HG02642 (cell line): ENCODE data around the gene IFT88.
A peak's percentile ranks its signal among the peaks of the same experiment; 100 is the strongest.

ENCODE experiments used
- ATAC-seq: cut with Tn5 transposase; IDR thresholded peaks from one replicate; pipeline ENCODE4 v1.9.1; 2021; ENCODE audit warnings: mild to moderate bottlenecking; ENCODE audit not compliant: unreplicated experiment, poor library complexity

IFT88 gene

DNA sequence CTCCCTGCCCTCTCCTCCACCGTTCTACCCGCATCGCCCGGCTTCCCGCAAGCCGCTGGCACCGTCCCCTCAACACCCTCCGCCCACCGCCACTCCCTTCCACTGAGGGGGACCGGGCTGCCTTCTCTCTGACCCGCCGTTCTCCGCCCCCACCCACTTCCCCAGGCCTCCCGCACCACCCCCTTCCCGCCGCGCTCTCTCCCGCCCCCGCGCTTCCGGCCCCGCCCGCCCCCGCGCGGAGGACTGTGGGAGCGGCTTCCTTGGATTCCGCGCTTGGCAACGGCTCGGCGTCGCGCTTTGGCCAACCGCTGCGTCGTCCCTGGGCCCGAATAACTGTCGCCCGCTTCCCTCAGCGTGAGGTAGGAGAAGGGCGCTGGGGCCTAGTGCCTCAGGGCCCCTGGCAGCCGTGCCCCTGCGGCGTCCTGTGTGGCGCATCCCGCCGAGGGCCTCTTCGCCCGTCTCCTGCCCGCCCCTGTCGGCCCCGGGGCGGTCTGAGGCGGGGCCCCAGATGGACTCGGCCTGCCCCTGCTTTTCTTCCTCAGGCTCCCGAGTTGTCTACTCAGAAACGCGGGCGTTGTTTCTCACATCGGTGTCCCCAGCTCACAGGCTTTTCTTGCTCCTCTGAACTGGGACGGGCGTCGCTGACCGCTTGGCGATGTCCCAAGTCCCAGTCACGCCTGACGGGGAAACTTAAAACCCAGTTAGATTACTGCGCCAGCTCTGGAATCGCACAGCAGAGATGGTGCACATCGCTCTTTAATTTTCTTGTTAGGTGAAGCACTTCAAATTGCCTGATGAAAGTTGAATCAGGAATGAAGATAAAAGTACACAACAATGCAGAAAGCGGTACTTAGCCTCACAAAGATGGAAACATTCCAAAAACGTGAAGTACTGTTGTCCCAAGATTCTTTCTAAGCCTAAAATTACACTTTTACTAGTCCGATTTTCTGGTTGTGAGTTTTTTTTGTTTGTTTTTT, at the start of gene IFT88:
IFT88 (plus strand) TSS at position 260 of the 977 bp plus-strand sequence. CDS start 7,229 bp downstream, outside the sequence.
- ATAC-seq = peak; percentile 89

DNA sequence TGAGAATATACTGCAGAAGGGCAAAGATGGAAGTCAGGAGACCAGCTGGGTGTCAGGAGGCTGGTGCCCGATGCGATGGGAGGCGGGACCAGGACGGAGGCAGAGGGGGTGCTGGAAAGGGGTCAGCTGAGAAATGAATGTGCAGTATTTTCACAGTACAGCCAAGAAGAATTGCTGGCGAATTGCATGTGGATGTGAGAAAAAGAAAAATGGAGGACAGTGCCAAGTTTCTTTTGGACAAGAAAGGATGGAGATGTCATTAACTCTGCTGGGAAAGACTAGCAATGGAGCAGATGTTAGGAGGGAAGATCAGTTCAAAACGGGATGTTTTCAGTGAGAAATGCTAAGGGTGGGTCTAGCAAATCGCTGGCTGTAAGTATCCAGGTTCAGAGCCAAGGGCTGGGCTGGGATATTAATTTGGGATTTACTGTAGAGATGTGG, 48.3 kb upstream of the IFT88 start:
- ATAC-seq = no peak

DNA sequence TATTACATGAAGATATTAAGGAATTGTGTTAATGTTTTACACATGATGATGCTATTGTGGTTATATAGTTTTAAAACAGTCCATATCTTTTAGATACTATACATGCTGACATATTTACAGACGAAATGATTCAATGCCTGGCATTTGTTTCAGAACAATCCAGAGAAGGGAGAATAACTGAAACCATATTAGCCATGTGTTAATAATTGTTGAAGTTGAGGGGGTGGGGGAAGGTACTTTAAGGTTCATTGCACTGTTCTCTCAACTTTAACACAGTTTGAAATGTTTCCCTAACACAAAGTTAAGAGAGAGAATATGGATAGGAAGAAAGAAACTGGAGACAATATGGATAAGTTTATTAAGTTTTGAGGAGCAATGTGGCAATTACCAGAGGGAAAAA, 47.1 kb upstream of the IFT88 start:
- no peak for ATAC-seq

DNA sequence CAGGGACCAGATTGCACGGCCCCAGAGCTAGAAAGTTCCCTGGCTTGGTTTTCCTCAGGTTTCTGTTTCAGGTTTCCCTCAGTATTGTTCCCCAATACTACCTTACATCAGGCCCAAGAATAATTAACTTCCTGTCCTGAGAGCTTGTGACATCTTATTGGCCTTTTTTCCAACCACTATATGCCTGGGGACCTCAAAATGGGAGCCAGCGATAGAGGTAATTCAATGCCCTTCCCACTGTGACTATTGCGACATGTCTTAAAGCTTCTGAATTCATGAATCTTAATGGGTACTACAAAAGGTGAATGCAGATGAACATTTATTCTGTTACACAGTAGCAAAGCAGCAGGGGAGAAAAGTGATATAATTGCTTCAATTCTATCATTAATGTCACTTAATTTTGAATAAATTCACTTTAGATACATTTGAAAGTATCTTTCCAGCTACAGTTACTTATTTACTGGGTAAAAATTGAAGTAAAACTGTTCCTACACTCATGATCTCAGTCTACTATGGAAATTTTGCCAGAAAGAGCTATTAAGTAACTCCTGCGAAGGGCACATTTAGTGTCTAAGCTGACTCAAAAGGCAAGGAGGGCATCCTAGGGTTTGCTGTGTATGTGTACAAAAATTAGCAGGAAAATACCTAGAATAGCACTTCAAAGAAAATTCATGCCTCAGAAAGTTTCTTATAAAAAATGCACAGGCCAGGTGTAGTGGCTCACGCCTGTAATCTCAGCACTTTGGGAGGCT, 45.4 kb upstream of the IFT88 start:
- no peak for ATAC-seq

GRCh38 chr13:20525144-20525600, 41.8 kb upstream of the IFT88 start:
- ATAC-seq = peak; percentile 19

- peak; percentile 83 for ATAC-seq
Observed at GRCh38 chr13:20525601-20526544, 41.1 kb upstream of the IFT88 start, which contains the start of gene CRYL1. CRYL1 (minus strand) TSS chr13:20525857; CDS start chr13:20525794, 63 bp downstream.

- no peak for ATAC-seq
Observed at GRCh38 chr13:20526664-20527063, 40.3 kb upstream of the IFT88 start.

- ATAC-seq = no peak
Observed at GRCh38 chr13:20528452-20528851, 38.5 kb upstream of the IFT88 start.

GRCh38 chr13:20534038-20534608, 32.8 kb upstream of the IFT88 start:
- ATAC-seq = no peak

- no peak for ATAC-seq
Observed at GRCh38 chr13:20536992-20537391, 30.0 kb upstream of the IFT88 start.

GRCh38 chr13:20544201-20544923, 22.6 kb upstream of the IFT88 start:
- no peak for ATAC-seq

GRCh38 chr13:20546556-20546955, 20.4 kb upstream of the IFT88 start:
- peak; percentile 52 for ATAC-seq

GRCh38 chr13:20547479-20547908, 19.5 kb upstream of the IFT88 start:
- no peak for ATAC-seq

DNA sequence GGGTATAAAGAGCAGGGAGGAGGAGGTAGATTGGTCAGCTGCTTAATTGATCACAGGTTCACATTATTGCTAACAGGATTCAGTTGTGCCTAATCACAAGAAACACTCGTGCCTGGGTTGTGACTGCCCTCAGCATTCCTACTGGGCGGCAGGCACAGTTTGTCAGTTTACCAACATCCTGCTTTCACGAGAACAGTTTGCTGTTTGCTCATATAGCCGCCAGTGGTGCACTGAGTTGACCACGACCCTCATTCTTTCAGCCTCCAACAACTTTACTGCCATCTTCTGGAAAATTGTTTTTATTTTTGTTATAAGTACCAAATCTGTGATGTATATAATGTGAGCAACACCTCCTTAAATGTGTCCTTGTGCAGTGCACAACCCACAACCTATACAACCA, 16.2 kb upstream of the IFT88 start:
- no peak for ATAC-seq

DNA sequence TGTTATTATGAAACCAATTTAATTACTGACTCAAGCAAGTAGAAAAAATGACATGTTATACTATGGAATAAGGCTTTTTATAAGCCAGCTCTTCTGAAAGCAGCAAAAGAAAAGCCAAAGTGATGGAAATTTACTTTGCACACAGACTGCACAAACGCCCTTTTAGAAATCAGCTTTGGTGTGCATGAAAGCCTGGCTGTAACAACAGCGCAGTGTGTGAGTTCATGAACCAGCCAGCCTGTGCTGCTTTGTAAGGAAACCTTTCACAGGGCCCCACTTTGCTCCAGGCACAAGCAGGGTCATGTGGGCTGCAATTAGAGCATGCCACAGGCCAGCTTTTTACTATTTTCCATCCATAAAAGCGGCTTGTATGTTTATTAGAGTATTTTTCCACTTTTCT, 13.6 kb upstream of the IFT88 start:
- ATAC-seq = no peak

DNA sequence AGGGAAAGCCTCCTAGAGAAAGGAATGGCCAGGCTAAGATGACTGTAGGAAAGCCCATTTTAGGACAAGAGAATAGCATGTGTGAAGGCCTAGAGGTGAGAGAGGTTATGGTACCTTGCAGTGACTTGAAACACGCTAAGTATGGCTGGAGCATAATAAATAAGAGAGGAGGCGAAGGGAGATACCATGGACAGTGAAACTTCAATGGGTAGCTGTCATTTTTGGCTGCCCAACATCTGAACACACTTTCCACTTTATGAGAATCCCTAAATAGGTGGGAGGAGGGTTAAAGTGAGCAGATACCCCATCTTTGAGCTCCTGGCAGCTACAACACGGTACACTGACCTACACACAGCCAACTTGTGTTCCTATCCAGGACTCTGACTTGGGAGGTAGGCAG, 8.0 kb upstream of the IFT88 start:
- no peak for ATAC-seq

GRCh38 chr13:20559659-20560356, 7.1 kb upstream of the IFT88 start:
- no peak for ATAC-seq

DNA sequence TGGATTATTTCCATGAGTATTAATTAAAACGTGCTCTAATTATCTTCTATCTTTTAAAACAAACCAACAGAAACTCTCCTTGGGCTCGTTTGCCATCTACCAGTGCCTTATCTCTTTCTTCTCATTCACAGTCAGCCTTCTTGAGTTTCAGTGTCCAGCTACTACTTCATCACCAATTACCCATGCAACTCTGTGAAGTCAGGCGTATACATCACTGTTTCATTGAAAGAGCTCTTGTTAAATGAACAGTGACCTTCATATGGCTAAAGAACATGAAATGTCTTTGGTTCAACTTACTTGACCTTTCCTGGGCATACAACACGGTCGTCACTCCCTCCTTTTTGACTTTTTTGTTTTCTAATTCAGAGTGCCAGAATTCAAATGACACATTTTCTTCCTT, 5.2 kb upstream of the IFT88 start:
- no peak for ATAC-seq
